ENCODE data around the gene TFR2. TPM values are rescaled to one million over a fixed set of nuclear protein-coding genes. Genes with fewer than 3 reads are reported as not detected.

TFR2 gene
- total RNA-seq, 2 donors from 2014 or later = 13.1 to 19.1 TPM

DNA sequence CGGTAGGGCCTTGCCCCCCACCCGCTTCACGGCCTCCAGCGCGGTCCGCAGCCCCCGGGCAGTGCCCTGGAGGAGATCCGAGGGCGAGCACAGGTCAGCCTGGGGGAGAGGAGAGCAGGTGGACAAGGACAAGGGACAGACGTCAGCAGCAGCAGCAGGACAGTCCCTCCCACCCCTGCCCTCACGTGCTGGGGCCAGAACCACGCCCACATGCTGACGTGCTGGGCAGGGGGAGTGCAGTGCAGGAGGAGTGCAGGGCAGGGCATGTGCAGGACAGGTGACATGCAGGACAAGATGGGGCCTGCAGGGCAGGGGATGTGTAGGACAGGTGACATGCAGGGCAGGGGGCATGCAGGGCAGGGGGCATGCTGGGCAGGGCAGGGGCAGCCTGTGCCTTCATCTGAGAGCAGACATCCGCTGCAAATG is 66.1 kb downstream of the TFR2 start:
- no peaks in the 10 kb centered on the region for H3K9me3 Mint-ChIP-seq

DNA sequence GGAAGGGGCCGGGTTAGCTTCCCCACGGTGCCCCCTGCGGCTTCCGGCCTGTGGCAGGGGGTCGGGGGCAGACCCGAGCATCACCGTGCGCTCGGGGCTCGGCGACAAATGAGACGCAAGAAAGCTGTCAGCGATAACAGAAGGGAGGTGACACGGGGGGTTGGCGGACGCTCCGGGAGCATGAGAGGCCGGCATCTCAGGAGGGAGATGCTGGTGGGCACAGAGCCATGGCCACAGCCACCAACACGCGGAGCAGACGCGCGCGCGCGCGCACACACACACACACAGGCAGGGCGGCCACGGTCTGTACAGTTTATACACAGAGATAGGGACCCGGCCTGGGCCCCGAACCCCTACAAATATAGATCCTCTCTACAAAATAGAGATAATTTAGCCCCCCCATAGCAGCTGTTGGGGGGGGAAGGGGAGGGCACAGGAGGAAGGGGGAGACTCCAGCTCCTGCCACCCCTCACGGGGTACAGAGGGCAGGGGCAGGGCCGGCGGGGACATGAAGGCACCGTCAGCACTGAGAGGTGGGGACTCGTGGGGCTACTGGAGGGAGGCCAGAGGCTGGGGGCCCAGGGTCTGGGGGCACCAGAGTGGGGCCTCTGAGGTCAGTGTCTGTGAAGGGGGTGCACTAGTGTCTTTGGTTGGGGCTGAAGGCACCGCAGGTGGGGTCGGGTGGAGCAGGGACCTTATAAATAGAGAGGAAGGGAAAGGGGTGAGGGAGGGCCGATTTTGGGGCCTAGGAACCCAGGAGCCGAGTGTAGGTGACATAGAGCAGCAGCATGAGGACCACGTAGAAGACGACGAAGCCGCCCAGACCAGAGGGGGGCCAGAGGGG is 66.8 kb downstream of the TFR2 start:
- peak overlapping the region in 1 of 2 donors; percentile 44 for H3K27ac Mint-ChIP-seq
- DNase-seq (ENCODE audit: low spot score in 2 of 2) = no peak
- no peaks in the 10 kb centered on the region for H3K9me3 Mint-ChIP-seq
- no peak for ATAC-seq
- no peaks in the 10 kb centered on the region for H3K36me3 Mint-ChIP-seq

More for the DNA sequence above, 66.1 kb downstream of the TFR2 start:
- peak overlapping the region in 1 of 2 donors; percentile 44 for H3K27ac Mint-ChIP-seq
- no peaks in the 10 kb centered on the region for H3K36me3 Mint-ChIP-seq
- DNase-seq (ENCODE audit: low spot score in 2 of 2) (no peak), ATAC-seq (peak in 1 of 2 donors; percentile 13)

DNA sequence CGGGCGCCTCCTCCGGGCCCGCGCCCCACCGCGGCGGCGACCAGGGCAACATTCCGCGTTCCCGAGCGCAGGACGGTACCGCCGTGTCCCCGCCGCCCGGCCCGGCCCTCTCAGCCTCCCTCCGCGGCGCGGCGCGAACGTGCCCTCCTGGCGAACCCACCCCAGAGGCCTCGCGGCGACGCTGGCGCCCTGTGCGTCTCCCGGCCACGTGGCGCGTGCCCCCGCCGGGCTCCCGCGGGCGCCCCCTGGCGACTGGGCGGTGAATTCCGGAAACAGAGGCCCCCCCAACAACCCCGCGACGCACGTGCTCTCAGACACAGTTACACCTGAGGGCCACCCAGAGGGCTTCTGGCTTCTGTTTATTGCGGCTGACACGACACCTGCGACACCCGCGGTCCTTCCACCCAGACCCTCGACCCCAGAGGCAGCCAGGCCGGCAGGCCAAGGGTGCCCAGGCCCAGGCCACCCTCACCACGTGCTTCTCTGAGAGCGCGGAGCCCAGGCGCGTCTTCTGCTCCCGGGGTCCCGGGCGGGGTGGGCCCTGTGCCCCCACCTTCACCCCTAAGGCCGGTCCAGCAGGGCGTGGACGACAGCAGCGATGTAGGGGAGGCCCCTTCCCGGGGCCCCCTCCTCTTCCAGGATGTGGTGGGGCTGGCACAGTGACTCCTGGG is 67.5 kb downstream of the TFR2 start, which contains the start of gene SAP25:
Gene SAP25 (minus strand): TSS at position 210 of the 671 bp plus-strand sequence. CDS start 158 bp downstream, at position 52.
- no peaks in the 10 kb centered on the region for H3K9me3 Mint-ChIP-seq
- peak within 1 kb of the TSS in 1 of 2 donors; percentile 44 for H3K27ac Mint-ChIP-seq

DNA sequence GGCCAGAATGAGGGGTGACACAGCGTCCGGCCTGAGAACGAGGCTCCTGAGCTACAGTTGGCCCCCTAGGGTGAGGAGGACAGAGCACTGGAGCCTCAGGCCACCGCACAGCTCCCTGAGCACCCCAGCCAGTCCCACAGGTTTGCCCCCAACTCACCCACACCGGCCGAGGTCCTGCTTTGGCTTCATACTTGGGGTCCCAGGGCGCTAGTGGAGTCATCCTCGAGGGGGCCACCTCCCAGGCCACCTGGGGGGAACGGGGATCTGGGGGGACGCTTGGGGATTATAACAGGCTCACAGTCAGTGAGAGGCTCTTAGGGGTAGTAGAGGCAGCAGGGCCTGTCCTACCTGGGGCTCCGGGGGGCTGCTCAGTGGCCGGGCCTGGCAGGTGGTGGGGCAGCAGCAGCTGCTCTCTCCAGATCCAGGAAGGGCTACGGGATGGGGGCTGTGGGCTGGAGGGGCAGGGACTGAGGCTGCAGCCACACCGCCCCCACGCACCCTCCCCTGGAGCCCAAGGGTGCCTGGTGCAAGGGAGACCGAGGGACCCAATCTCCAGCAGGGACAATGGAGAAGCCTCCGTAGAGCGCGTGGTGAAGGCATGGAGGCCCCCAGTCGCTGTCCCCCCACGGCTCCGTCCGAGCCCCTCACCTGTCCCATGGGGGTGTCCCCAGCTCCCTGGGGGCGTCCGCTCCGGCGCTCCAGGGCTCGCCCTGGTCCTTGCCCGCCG is 68.2 kb downstream of the TFR2 start:
- peak in 1 of 2 donors; percentile 3 for ATAC-seq
- Mint-ChIP-seq H3K9me3 (no peaks in the 10 kb centered on the region), H3K27ac (peak overlapping the region in 1 of 2 donors; percentile 25), H3K36me3 (no peaks in the 10 kb centered on the region)
- no peak for DNase-seq (ENCODE audit: low spot score in 2 of 2)

More for the DNA sequence above, 67.5 kb downstream of the TFR2 start, which contains the start of gene SAP25:
- ATAC-seq = no peak
- no peak for DNase-seq (ENCODE audit: low spot score in 2 of 2)
- H3K36me3 Mint-ChIP-seq = no peaks in the 10 kb centered on the region

DNA sequence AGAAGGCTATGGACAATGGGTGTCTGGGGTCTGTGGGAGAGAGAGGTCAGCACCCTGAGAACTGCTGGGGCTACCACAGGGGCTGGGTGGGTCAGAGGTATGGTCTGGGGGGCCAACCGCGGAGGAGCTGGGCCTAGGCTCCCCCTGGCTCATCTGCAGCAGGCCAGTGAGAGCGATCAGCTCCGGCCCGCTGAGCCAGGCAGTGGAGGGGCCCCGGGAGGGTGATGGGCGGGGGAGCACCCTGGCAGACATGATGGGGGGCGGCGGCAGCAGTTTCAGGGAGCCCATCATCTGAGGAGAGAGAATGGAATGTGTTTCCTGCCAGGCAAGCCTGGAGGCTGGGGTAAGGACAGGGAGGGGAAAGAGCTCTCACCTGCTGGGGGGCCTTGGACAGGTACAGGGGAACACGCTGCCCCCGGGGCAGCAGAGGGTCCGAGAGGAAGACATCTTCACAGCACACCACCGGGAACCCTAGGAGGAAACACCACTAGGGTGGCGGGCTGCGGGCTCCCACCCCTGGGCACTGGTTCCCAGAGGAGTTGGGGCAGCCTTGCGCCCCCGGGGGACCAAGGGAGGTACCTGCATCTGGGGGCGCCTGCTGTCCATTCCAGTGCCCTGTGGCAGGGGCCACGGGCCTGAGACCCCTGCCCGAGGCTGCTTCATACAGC is 68.9 kb downstream of the TFR2 start:
- DNase-seq (ENCODE audit: low spot score in 2 of 2) (no peak), ATAC-seq (no peak)
- Mint-ChIP-seq H3K36me3 (no peaks in the 10 kb centered on the region), H3K9me3 (no peaks in the 10 kb centered on the region), H3K27ac (peak overlapping the region in 1 of 2 donors; percentile 48)

DNA sequence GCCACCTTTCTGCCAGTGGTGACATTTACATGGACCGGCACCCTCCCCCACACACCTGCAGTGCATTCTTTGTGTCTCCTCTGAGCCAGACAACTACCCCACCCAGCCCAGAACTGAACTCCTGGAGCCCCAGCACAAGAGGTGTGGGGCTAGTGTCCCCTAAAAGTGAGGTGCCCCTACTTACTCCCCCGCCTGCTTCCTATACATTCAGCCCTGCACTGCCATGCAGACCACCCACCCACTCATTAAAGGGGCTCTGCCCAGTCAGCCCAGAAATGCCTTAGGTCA is 69.6 kb downstream of the TFR2 start:
- peak overlapping the region; percentile 48 to 79 for H3K27ac Mint-ChIP-seq
- DNase-seq (ENCODE audit: low spot score in 2 of 2) (no peak), ATAC-seq (no peak)
- H3K36me3 Mint-ChIP-seq = no peaks in the 10 kb centered on the region
- H3K9me3 Mint-ChIP-seq = no peaks in the 10 kb centered on the region

DNA sequence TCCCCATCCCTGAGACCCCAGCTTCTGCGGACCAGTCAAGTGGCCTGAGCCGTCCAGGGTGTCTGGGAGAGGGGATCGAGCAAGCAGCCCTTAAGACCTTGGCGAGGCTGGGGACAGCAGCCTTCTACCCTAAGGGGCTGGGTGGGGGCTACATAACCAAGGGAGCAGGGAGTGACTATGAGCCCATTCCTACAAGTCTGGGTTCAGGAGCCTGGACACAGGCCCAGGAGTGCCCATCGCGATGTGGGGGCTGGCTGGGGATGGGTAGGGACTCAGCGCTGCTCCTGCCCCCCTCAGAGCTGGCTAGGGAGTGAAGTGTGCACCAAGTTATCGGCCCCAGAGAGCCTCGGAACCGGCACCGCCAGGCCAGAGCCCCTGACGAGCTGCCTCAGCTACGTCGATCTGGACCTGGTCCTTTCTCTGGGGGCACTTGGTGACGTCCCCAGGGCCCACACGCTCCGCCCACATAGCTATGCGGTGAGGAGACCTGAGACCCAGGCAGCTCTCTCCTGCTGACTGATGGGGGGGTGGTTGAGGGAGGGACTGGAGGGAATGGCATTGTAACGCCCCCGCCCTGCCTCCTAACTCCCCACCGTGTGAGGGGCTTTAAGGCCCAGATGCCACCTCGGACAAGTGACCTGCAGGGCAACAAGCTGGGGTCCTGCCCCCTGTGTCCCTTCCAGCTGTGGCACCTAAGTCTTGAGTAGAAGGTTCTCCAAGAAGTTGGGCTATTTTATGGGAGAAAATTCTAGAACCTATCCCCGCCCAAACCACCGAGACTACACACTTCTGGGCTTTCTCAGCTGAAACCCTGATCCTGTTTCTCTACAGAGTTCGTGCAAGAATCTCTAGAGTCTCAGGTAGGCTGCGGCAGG is 70.2 kb downstream of the TFR2 start:
- DNase-seq (ENCODE audit: low spot score in 2 of 2) (no peak), ATAC-seq (peak in 1 of 2 donors; percentile 5)
- Mint-ChIP-seq H3K9me3 (no peaks in the 10 kb centered on the region), H3K36me3 (no peaks in the 10 kb centered on the region), H3K27ac (peak overlapping the region; percentile 50 to 59)

Other genes starting within 250 kb of the TFR2 start
- gene ZCWPW1, start 212.8 kb downstream of the TFR2 start, total RNA-seq = 1 to 10 TPM; 3.4 to 5.6 TPM
- 10 to 100 TPM; 53.0 to 83.5 TPM for gene MEPCE, start 211.7 kb downstream of the TFR2 start, total RNA-seq
- 10 to 100 TPM; 38.7 to 52.5 TPM for gene PPP1R35, start 205.1 kb downstream of the TFR2 start, total RNA-seq
- 1 to 10 TPM; 7.7 to 9.9 TPM for gene SPACDR, start 177.3 kb downstream of the TFR2 start, total RNA-seq
- gene TSC22D4, start 162.3 kb downstream of the TFR2 start, total RNA-seq = 10 to 100 TPM; 96.2 to 99.9 TPM
- 1 to 10 TPM in 1 of 2 donors, under 1 TPM in 1; 0.89 to 1.0 TPM for gene NYAP1, start 157.6 kb downstream of the TFR2 start, total RNA-seq
- gene AGFG2, start 102.3 kb downstream of the TFR2 start, total RNA-seq = 10 to 100 TPM; 47.3 to 59.9 TPM
- gene SAP25, start 67.7 kb downstream of the TFR2 start, total RNA-seq = 10 to 100 TPM; 10.6 to 26.0 TPM
- 100 to 1,000 TPM in 1 of 2 donors, 10 to 100 TPM in 1; 76.2 to 178 TPM for gene LRCH4, start 55.4 kb downstream of the TFR2 start, total RNA-seq
- gene FBXO24, start 55.2 kb downstream of the TFR2 start, total RNA-seq = 1 to 10 TPM; 1.9 to 4.0 TPM
- gene PCOLCE, start 39.2 kb downstream of the TFR2 start, total RNA-seq = 10 to 100 TPM; 14.8 to 19.6 TPM
- 10 to 100 TPM; 20.7 to 28.0 TPM for gene MOSPD3, start 29.0 kb downstream of the TFR2 start, total RNA-seq
- gene ACTL6B, start 14.9 kb upstream of the TFR2 start, total RNA-seq = not detected
- gene GNB2, start 32.2 kb upstream of the TFR2 start, total RNA-seq = 100 to 1,000 TPM; 213 to 239 TPM
- 10 to 100 TPM; 47.2 to 58.4 TPM for gene GIGYF1, start 52.7 kb upstream of the TFR2 start, total RNA-seq
- 10 to 100 TPM; 37.3 to 47.5 TPM for gene POP7, start 64.6 kb upstream of the TFR2 start, total RNA-seq
- gene EPO, start 78.9 kb upstream of the TFR2 start, total RNA-seq = not detected
- not detected for gene ZAN, start 92.0 kb upstream of the TFR2 start, total RNA-seq
- 10 to 100 TPM in 1 of 2 donors, 1 to 10 TPM in 1; 3.7 to 11.1 TPM for gene EPHB4, start 186.0 kb upstream of the TFR2 start, total RNA-seq
- gene SLC12A9, start 211.2 kb upstream of the TFR2 start, total RNA-seq = 10 to 100 TPM; 16.7 to 27.7 TPM
- gene TRIP6, start 225.8 kb upstream of the TFR2 start, total RNA-seq = 10 to 100 TPM; 34.4 to 39.2 TPM
- 100 to 1,000 TPM; 205 to 242 TPM for gene SRRT, start 233.6 kb upstream of the TFR2 start, total RNA-seq
- gene UFSP1, start 248.2 kb upstream of the TFR2 start, total RNA-seq = 1 to 10 TPM in 1 of 2 donors, under 1 TPM in 1; 0.77 to 2.4 TPM